Measurements from ENCODE around the gene LMAN1L.

Gene LMAN1L

GRCh38 chr15:74794248-74794969 lies 18.2 kb upstream of the LMAN1L start:
- no peak for DNase-seq (ENCODE audit: low read depth)

- no peak for DNase-seq (ENCODE audit: low read depth)
These were observed 17.7 kb upstream of the LMAN1L start for GRCh38 chr15:74794970-74795349.

- DNase-seq (ENCODE audit: low read depth), result peak; percentile 43
These were observed 16.5 kb upstream of the LMAN1L start for GRCh38 chr15:74795966-74796625.

GRCh38 chr15:74798388-74799254 lies 14.0 kb upstream of the LMAN1L start:
- DNase-seq (ENCODE audit: low read depth), result no peak

GRCh38 chr15:74799255-74799855 lies 13.3 kb upstream of the LMAN1L start:
- DNase-seq (ENCODE audit: low read depth), result no peak

GRCh38 chr15:74799856-74800558 lies 12.6 kb upstream of the LMAN1L start:
- peak; percentile 77 for DNase-seq (ENCODE audit: low read depth)

- no peak for DNase-seq (ENCODE audit: low read depth)
These were observed 12.0 kb upstream of the LMAN1L start for GRCh38 chr15:74800559-74801094.

- no peak for DNase-seq (ENCODE audit: low read depth)
These were observed 11.2 kb upstream of the LMAN1L start for GRCh38 chr15:74801311-74801997.

GRCh38 chr15:74802290-74802689 lies 10.3 kb upstream of the LMAN1L start:
- no peak for DNase-seq (ENCODE audit: low read depth)

GRCh38 chr15:74802862-74803447 lies 9.7 kb upstream of the LMAN1L start:
- DNase-seq (ENCODE audit: low read depth), result no peak

GRCh38 chr15:74804935-74805334 lies 7.7 kb upstream of the LMAN1L start:
- DNase-seq (ENCODE audit: low read depth), result no peak

GRCh38 chr15:74807282-74807681 lies 5.4 kb upstream of the LMAN1L start:
- DNase-seq (ENCODE audit: low read depth), result no peak

- DNase-seq (ENCODE audit: low read depth), result no peak
These were observed 4.4 kb upstream of the LMAN1L start for GRCh38 chr15:74808078-74808839.

- no peak for DNase-seq (ENCODE audit: low read depth)
These were observed 3.8 kb upstream of the LMAN1L start for GRCh38 chr15:74808840-74809229.

- DNase-seq (ENCODE audit: low read depth), result no peak
These were observed 3.4 kb upstream of the LMAN1L start for GRCh38 chr15:74809242-74809641.

GRCh38 chr15:74809956-74810355 lies 2.7 kb upstream of the LMAN1L start:
- no peak for DNase-seq (ENCODE audit: low read depth)

- DNase-seq (ENCODE audit: low read depth), result no peak
These were observed 2.7 kb downstream of the LMAN1L start for GRCh38 chr15:74815121-74815934.

GRCh38 chr15:74815961-74816360 lies 3.3 kb downstream of the LMAN1L start:
- DNase-seq (ENCODE audit: low read depth), result no peak
